ENCODE results near the gene DPRX.

Gene DPRX

GRCh38 chr19:53631949-53632407, at the start of gene DPRX:
Gene DPRX (plus strand): TSS chr19:53631999. CDS start chr19:53632107, 108 bp downstream.
- DNase-seq: no peak

DNA sequence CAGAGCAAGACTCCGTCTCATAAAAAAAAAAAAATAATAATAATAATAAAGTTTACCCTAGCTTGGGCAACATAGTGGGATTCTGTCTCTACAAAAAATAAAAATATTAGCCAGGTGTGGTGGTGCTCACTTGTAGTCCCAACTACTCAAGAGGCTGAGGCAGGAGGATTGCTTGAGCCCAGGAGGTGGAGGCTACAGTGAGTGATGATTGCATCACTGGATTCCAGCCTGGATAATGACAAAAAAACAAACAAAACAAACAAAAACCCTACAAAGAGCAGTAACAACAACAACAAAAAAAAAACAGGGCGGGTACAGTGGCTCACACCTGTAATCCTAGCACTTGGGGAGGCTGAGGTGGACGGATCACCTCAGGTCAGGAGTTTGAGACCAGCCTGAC, 48.6 kb upstream of the DPRX start:
- DNase-seq: no peak

DNA sequence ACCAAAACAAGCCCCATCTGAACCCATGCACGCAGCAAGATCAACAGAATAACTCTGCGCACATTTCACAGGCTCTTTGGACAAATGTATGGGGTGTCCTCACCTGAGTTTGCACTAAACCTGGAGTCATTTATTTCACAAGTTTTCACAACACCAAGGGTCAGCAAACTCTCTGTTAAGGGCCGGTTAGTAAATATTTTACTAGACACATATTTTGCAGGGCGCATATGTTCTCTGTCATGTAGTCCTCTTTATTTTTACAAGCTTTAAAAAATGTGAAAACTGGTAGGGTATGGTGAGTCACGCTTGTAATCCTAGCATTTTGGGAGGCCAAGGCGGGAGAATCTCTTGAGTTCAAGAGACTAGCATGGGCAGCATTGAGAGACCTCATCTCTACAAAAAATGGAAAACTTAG, 45.5 kb upstream of the DPRX start:
- no peak for DNase-seq

DNA sequence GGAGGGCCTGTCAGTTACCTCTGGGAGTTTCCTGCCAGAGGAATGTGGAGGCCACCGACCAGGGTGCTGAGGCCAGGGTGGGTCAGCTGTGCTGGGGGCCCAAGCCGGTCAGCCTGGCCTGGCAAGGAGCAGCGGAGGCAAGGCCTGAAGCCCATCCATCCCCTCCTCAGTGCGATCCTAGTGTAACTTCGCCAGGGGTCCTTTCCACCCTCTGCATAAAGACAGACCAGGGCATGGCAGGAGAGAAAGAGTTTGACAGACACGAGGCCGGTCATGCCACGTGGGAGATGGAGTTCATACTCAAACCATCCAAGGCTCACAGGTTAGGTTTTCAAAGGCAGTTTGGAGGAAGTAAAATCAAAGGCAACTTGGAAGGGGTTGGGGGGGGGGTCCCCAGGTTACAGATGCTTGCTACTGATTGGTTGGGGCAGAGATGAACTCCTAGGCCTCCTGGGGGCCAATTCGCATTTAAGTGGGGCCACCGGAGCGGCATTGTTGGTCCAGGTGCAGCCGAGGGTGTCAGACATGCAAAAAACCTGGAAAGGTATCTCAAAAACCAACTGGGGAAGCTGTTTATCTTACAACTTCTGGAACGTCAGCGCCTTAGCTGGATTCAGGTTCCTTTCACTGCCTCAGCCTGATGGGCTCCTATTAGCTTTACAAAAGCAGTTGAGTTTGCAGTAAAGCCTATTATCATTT, 36.8 kb upstream of the DPRX start:
- DNase-seq: no peak

GRCh38 chr19:53595510-53595867, 36.3 kb upstream of the DPRX start:
- DNase-seq: no peak

- no peak for DNase-seq
These were observed 35.7 kb upstream of the DPRX start for GRCh38 chr19:53596056-53596455.

GRCh38 chr19:53597023-53597422, 34.8 kb upstream of the DPRX start:
- no peak for DNase-seq

DNA sequence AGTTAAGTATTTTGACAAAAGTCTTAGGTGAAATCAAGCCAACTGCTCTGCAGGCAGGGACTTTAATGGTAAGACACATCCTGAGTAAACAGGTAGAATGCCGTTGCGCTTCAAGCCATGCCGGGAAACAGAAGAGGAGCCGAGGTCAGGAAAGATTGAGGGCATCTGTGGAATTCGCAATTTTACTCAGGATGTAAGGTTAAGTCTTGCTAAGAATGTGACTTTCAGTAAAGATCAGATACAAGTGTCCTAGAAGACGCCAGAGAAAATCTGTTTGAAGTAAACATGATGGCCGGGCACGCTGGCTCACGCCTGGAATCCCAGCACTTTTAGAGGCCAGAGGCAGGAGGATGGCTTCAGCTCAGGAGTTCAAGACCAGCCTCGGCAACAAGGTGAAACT, 33.4 kb upstream of the DPRX start:
- no peak for DNase-seq

DNA sequence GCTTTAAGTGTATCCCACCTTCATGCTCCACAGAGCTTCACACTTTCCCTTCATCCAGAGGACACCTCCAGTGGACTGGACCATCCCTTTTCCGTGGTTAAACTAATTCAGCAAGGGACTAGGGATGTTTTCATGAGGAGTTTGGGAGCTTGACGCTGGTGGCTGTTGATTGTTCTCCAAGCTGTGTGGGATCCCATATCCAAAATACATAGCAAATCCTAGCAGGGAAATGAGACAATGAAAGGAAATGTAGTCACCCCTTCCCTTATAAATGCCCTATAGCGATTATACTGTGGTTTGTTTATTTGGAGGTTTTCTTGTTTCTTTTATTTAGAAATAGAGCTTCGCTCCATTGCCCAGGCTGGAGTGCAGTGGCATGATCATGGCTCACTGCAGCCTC, 31.6 kb upstream of the DPRX start:
- no peak for DNase-seq

- DNase-seq: no peak
These were observed 25.8 kb upstream of the DPRX start for GRCh38 chr19:53606031-53606430.

DNA sequence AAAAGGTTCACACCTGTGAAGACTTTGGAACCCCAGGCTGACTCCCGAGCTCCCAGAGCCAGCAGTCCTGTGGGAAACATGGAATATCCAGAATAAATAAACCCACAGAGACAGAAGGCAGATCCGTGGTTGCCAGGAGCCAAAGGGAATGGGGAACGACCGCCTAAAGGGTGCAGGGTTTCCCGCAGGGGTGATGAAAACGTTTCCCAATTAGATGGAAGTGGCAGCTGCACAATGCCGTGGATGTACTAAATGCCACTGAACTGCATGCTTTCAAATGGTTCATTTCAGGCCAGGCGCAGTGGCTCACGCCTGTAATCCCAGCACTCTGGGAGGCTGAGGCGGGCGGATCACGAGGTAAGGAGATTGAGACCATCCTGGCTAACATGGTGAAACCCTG, 23.4 kb upstream of the DPRX start:
- DNase-seq: no peak

DNA sequence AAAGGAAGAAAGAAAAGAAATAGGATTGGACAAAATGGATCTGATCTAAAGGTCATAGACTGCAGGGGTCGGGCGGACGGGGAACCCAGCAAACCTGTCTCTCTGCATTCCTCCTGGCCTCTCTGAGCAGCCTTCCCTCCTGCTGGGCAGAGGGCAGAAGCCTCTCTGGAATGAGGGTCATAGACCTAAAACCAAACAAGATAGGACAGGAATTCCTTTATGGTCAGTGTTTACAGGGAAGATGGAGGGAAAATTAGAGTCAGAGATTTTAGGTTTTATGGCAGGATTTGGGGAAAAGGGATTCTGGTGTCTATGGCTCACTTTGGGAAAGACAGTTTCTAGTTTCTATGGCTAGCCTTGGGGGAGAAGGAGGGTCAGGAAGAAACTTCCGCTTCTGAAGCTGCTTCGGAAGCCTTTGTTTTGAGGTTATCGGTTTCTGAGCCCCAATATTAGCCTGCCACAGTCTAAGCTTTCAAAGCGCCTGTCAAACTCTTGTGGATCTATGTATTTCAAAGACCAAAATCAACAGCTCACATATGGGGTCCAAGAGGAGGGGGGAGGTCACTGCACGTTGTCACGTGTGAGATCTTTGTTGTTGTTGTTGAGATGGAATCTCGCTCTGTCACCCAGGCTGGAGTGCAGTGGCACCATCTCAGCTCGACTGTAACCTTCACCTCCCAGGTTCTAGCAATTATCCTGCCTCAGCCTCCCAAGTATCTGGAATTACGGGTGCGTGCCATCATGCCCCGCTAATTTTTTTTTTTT, 18.9 kb upstream of the DPRX start:
- no peak for DNase-seq

- DNase-seq: no peak
These were observed 9.7 kb upstream of the DPRX start for GRCh38 chr19:53621885-53622740.

- DNase-seq: no peak
These were observed 6.8 kb upstream of the DPRX start for GRCh38 chr19:53624771-53625545.

DNA sequence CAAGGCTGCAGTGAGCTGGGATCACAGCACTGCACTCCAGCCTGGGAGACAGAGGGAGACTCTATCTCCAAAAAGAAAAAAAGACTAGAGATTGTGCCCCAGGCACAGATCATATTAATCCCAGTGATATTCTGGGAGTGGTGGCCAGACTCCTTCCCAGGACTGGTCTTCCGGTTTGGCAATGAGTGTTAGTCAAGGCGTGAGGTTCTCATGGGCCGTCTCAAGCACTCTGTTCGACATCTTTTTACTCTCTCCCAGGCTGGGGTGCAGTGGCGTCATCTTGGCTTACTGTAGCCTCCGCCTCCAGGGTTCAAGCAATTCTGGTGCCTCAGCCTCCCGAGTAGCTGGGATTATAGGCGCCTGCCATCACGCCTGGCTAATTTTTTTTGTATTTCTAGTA, 5.3 kb upstream of the DPRX start:
- DNase-seq: no peak

DNA sequence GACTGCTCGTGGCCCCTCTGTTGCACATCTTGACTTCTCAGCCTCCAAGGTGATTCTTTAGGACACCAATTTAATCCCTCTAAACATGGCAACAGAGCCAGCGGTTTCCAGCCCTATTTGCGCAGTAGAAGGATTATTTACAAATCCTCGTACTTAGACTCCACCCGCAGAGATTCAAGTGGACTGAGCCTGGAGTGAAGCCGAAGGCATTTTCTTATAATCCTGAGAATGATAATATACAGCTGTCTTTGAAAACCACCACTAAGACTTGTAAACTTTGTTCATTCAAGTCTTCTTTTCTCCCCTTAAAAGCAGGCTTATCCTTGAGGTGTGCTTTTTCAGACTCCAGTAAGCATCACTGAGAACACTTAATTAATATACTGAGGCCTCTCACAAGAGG, 4.8 kb upstream of the DPRX start:
- DNase-seq: no peak

GRCh38 chr19:53634768-53635167, 3.0 kb downstream of the DPRX start:
- no peak for DNase-seq

DNA sequence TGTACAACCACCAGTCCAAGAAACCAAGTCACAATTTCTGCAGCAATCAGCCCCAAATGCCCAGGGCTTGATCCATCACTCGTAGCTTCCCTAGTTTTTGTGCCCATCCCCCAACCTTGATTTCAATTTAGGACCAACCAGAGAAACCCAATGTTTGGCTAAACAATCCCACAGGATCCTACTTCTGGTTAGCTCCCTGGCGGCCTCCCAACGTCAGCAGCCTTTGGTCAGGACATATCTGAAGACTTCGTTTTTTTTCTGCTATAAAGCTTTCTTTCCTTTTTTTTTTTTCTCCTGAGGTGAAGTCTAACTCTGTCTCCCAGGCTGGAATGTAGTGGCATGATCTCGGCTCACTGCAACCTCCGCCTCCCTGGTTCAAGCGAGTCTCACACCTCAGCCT, 7.7 kb downstream of the DPRX start:
- DNase-seq: no peak

DNA sequence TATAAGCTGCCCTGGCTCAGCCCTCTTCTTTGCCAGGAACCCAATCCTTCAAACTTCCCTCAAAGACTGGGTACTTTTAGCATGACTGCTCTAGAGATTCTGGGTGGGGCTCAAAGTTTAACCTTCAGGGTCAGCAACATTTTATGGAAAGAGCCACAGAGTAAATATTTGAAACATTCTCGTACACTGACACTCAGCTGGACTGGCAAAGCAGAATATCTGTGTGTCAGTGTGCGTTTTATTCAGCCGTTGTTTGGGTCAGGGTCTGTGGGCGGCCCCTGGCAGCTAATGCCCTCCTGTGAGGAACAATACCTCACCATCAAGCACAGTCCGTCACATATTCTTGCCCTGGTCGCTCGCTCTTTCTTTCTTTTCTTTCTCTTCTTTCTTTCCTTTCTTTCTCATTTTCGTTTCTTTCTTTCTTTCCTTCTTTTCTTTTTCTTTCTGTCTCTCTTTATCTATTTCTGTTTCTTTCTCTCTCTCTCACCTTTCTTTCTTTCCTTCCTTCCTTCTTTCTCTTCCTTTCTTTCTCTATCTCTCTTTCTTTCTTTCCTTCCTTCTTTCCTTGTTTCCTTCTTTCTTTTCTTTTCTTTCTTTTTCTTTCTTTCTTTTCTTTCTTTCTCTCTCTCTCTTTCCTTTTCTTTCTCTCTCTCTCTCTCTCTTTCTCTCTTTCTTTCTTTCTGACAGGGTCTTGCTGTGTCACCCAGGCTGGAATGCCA, 10.7 kb downstream of the DPRX start:
- DNase-seq: no peak

- no peak for DNase-seq
These were observed 12.4 kb downstream of the DPRX start for GRCh38 chr19:53644061-53644816.

DNA sequence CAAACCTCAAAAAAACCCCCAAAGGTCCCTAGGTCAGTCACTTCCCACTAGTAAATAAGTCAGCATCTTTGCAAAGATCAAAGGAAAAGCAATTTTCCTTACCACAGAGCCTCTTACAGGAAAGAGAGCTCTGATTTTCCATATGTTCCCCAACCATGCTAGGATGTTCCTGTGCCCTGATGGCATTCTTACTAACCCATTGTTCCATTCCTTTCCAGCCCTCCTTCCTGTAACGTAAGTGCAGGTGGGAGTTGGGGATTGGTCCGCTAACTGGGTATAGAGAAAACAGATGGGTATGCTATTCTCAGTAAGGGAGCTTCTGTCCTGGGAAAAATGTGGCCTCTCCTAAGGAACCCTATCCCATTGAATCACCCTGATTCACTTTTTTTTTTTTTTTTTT, 14.3 kb downstream of the DPRX start:
- no peak for DNase-seq
